Thyroid gland (tissue), 4 donors: ENCODE results near the gene POU2AF3. TPM values are rescaled to one million over a fixed set of nuclear protein-coding genes. Genes with fewer than 3 reads are reported as not detected.
"Not testable (repeated sequence)": the region's sequence is repeated elsewhere in the genome, so short reads cannot be mapped to it uniquely, and the experiment has no call there.

Experiments used
- DNase-seq, 2 donors: peaks; one replicate each; pipeline ENCODE4 v3.0.0-alpha.2; 2019
- H3K27ac ChIP-seq, 3 donors: fragments of 200-600 bp; sonication (generic); 1 replicate in 2 of 3; 2 replicates in 1 of 3; pipeline ENCODE4 v1.5.1; 2016 to 2019; ENCODE audit warnings: mild to moderate bottlenecking in 1 of 3, moderate library complexity in 1 of 3
- H3K27me3 ChIP-seq: fragments of 200-600 bp; sonication (generic); one replicate; pipeline ENCODE4 v1.5.1; 2019
- H3K36me3 ChIP-seq, 2 donors: fragments of 200-600 bp; sonication (generic); one replicate each; pipeline ENCODE4 v1.5.1; 2016 to 2019
- H3K4me1 ChIP-seq, 2 donors: fragments of 200-600 bp; sonication (generic); one replicate each; pipeline ENCODE4 v1.5.1; 2017 to 2019
- H3K4me3 ChIP-seq, 3 donors: fragments of 200-600 bp; sonication (generic); replicated peaks in 1 of 3; 1 replicate in 2 of 3; 2 replicates in 1 of 3; pipeline ENCODE4 v1.5.1; 2016; ENCODE audit warnings: mild to moderate bottlenecking in 1 of 3
- H3K9me3 ChIP-seq: fragments of 200-600 bp; sonication (generic); one replicate; pipeline ENCODE4 v1.5.1; 2017
- POLR2A ChIP-seq, 2 donors: fragments of 450-650 bp; IDR thresholded peaks; one replicate each; pipeline ENCODE4 v1.6.1; 2017; ENCODE audit warnings: antibody characterized with exemption in 2 of 2, mild to moderate bottlenecking in 2 of 2, moderate library complexity in 1 of 2
- WGBS, 2 donors: methylation state at CpG; one replicate each; pipeline ENCODE4 v1.1.5; 2017; 5-methylcytosine and 5-hydroxymethylcytosine counted together
- intact Hi-C: fragments of 100-400 bp; cut with DNase I; formaldehyde crosslinking; loops from one replicate; pipeline ENCODE4 v1.15.1; 2023
- total RNA-seq, 4 donors: library from RNA; depleted of rRNA; stranded (reverse); fragments of >200 nt; gene quantifications; one replicate each; pipeline ENCODE4 v1.2.3, GENCODE V29; 2016
- TF ChIP-seq, protein P1 (sequence below), 6 experiments: fragments of 200-600 bp in 3 of 6; fragments of 450-650 bp in 3 of 6; sonication (generic) in 3 of 6; IDR thresholded peaks; one replicate each; pipeline ENCODE4 v1.5.1; 2016 to 2019; ENCODE audit warnings: antibody characterized with exemption in 6 of 6, mild to moderate bottlenecking in 2 of 6, inconsistent platforms in 1 of 6, moderate library complexity in 1 of 6

Gene POU2AF3
- total RNA-seq, 4 donors from 2014 or later, result 2.0 to 5.0 (median 4.6) TPM; not detected in 1

- H3K4me3 ChIP-seq, result no peak overlapping the region
- no peak overlapping the region for H3K27ac ChIP-seq
- 90 to 95% methylated on average over 4 of the region's 4 CpGs for WGBS, 2 donors
- intact Hi-C loops, result no loop called here
- no peaks in the 10 kb centered on the region for H3K36me3 ChIP-seq
- H3K4me1 ChIP-seq, result no peaks in the 10 kb centered on the region
- H3K9me3 ChIP-seq, result no peaks in the 10 kb centered on the region
- DNase-seq, result no peak
- no peaks in the 10 kb centered on the region for H3K27me3 ChIP-seq
- TF ChIP-seq, protein P1, sequence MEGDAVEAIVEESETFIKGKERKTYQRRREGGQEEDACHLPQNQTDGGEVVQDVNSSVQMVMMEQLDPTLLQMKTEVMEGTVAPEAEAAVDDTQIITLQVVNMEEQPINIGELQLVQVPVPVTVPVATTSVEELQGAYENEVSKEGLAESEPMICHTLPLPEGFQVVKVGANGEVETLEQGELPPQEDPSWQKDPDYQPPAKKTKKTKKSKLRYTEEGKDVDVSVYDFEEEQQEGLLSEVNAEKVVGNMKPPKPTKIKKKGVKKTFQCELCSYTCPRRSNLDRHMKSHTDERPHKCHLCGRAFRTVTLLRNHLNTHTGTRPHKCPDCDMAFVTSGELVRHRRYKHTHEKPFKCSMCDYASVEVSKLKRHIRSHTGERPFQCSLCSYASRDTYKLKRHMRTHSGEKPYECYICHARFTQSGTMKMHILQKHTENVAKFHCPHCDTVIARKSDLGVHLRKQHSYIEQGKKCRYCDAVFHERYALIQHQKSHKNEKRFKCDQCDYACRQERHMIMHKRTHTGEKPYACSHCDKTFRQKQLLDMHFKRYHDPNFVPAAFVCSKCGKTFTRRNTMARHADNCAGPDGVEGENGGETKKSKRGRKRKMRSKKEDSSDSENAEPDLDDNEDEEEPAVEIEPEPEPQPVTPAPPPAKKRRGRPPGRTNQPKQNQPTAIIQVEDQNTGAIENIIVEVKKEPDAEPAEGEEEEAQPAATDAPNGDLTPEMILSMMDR (IDR thresholded peaks at IDR 0.05), result no peak
- no peak for TF ChIP-seq POLR2A (IDR thresholded peaks at IDR 0.05)
Observed at GRCh38 chr11:111259896-111260295, 38.5 kb upstream of the POU2AF3 start.

- Histone ChIP-seq H3K4me3 (no peak overlapping the region), H3K9me3 (no peaks in the 10 kb centered on the region), H3K27me3 (no peaks in the 10 kb centered on the region), H3K4me1 (no peaks in the 10 kb centered on the region), H3K27ac (no peak overlapping the region), H3K36me3 (no peaks in the 10 kb centered on the region)
- intact Hi-C loops, result no loop called here
- WGBS, 2 donors, result 81 to 89% methylated on average over 4 of the region's 4 CpGs
- TF ChIP-seq, protein P1 (IDR thresholded peaks at IDR 0.05), result no peak
- no peak for TF ChIP-seq POLR2A (IDR thresholded peaks at IDR 0.05)
- no peak for DNase-seq
Observed at GRCh38 chr11:111260811-111261210, 37.5 kb upstream of the POU2AF3 start.

DNA sequence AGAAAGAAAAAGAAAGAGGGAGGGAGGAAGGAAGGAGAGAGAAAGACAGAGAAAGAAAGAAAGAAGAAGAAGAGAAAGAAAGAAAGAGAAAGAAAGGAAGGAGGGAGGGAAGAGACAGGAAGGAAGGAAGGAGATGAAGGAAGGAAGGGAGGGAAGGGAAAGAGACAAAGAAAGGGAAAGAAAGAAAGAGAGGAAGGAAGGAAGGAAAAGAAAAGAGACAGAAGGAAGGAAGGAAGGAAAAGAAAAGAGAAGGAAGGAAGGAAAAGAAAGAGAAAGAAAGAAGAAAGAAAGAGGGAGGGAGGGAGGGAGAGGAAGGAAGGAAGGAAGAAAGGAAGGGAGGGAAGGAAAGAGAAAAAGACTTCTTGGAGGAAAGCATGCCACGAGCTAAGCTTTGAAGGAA, 33.7 kb upstream of the POU2AF3 start:
- 70 to 83% methylated on average over 1 of the region's 1 CpG for WGBS, 2 donors
- TF ChIP-seq POLR2A (IDR thresholded peaks at IDR 0.05), result no peak
- TF ChIP-seq, protein P1 (IDR thresholded peaks at IDR 0.05), result no peak
- H3K9me3 ChIP-seq, result no peaks in the 10 kb centered on the region
- peaks cover 0 to 6% of the 10 kb centered on the region in 2 donors for H3K4me1 ChIP-seq
- no peak overlapping the region for H3K4me3 ChIP-seq
- H3K27me3 ChIP-seq, result no peaks in the 10 kb centered on the region
- intact Hi-C loops, result no loop called here
- no peaks in the 10 kb centered on the region for H3K36me3 ChIP-seq
- DNase-seq, result no peak
- no peak overlapping the region for H3K27ac ChIP-seq

GRCh38 chr11:111265421-111265820, 32.9 kb upstream of the POU2AF3 start:
- WGBS, 2 donors, result 88 to 90% methylated on average over 2 of the region's 2 CpGs
- Histone ChIP-seq H3K4me1 (peaks cover 0 to 6% of the 10 kb centered on the region in 2 donors), H3K36me3 (no peaks in the 10 kb centered on the region), H3K9me3 (no peaks in the 10 kb centered on the region), H3K4me3 (no peak overlapping the region), H3K27me3 (no peaks in the 10 kb centered on the region), H3K27ac (no peak overlapping the region)
- DNase-seq, result no peak
- TF ChIP-seq, protein P1 (IDR thresholded peaks at IDR 0.05), result no peak
- no peak for TF ChIP-seq POLR2A (IDR thresholded peaks at IDR 0.05)
- intact Hi-C loops, result no loop called here

GRCh38 chr11:111268303-111268702, 30.0 kb upstream of the POU2AF3 start:
- H3K27me3 ChIP-seq, H3K9me3 ChIP-seq, DNase-seq, H3K4me1 ChIP-seq, intact Hi-C loops, H3K4me3 ChIP-seq, H3K27ac ChIP-seq, H3K36me3 ChIP-seq: not testable (repeated sequence)
- 50 to 82% methylated on average over 4 of the region's 4 CpGs for WGBS, 2 donors
